PC-3 (cell line): ENCODE data around the gene PLXNA4. TPM values are rescaled to one million over a fixed set of nuclear protein-coding genes. Genes with fewer than 3 reads are reported as not detected.
"Not testable (repeated sequence)": the region's sequence is repeated elsewhere in the genome, so short reads cannot be mapped to it uniquely, and the experiment has no call there.

Experiments used
- ATAC-seq: fragments of 200-7000 bp; cut with Tn5 transposase; 2 replicates; pipeline ENCODE4 v1.9.1; 2020; ENCODE audit warnings: mild to moderate bottlenecking, moderate library complexity
- BruUV-seq: library from RNA; stranded (reverse); fragments of 400-500 nt; replicated peaks from 2 replicates; lab custom pipeline; 2021; lab: Mats Ljungman, UMichigan
- CTCF ChIA-PET: fragments of 300-600 bp; sonication (Branson Sonifier 250); formaldehyde crosslinking; loops from one replicate; lab custom pipeline; 2022; ENCODE audit warnings: antibody characterized with exemption; lab: Charles Lee
- POLR2A ChIA-PET: fragments of 300-600 bp; sonication (Branson Sonifier 250); formaldehyde crosslinking; loops from one replicate; lab custom pipeline; 2022; ENCODE audit warnings: antibody characterized with exemption; ENCODE audit not compliant: unreplicated experiment; lab: Charles Lee
- DNase-seq: peaks from one replicate; pipeline ENCODE4 v3.0.0-alpha.2; 2015
- H2AFZ ChIP-seq: fragments of 300-600 bp; sonication (generic); 2 replicates; pipeline ENCODE4 v1.6.0; 2016; ENCODE audit warnings: antibody characterized with exemption, low read length
- H3F3A ChIP-seq: fragments of 300-600 bp; sonication (generic); one replicate; pipeline ENCODE4 v1.6.0; 2017; ENCODE audit warnings: antibody characterized with exemption, low read length, control low read depth, mild to moderate bottlenecking; ENCODE audit not compliant: unreplicated experiment
- H3K27ac ChIP-seq: fragments of 300-600 bp; sonication (generic); 2 replicates; pipeline ENCODE4 v1.5.1; 2016; ENCODE audit warnings: mild to moderate bottlenecking, low read length
- H3K27me3 ChIP-seq: fragments of 300-600 bp; sonication (generic); 2 replicates; pipeline ENCODE4 v1.6.1; 2016; ENCODE audit warnings: low read length, mixed read lengths
- H3K36me3 ChIP-seq: fragments of 300-600 bp; sonication (generic); 2 replicates; pipeline ENCODE4 v1.6.1; 2016; ENCODE audit warnings: low read depth, mixed run types, low read length, mixed read lengths
- H3K4me1 ChIP-seq: fragments of 300-600 bp; sonication (generic); 2 replicates; pipeline ENCODE4 v1.5.1; 2016; ENCODE audit warnings: low read length; ENCODE audit not compliant: insufficient read depth
- H3K4me2 ChIP-seq: fragments of 300-600 bp; sonication (generic); 2 replicates; pipeline ENCODE4 v1.6.0; 2016; ENCODE audit warnings: low read length
- H3K4me3 ChIP-seq: fragments of 300-600 bp; sonication (generic); 2 replicates; pipeline ENCODE4 v1.5.1; 2016; ENCODE audit warnings: mild to moderate bottlenecking, low read length, mixed read lengths
- H3K79me2 ChIP-seq: fragments of 300-600 bp; sonication (generic); 2 replicates; pipeline ENCODE4 v1.6.1; 2017; ENCODE audit warnings: low read length, mixed read lengths
- H3K9ac ChIP-seq: fragments of 300-600 bp; sonication (generic); 2 replicates; pipeline ENCODE4 v1.6.0; 2016; ENCODE audit warnings: mild to moderate bottlenecking, low read length
- H3K9me2 ChIP-seq: fragments of 300-600 bp; sonication (generic); replicated peaks from 2 replicates; pipeline ENCODE4 v1.6.1; 2016; ENCODE audit warnings: mixed run types, low read length, mixed read lengths
- H3K9me3 ChIP-seq: fragments of 300-600 bp; sonication (generic); 2 replicates; pipeline ENCODE4 v1.6.1; 2016; ENCODE audit warnings: low read length, mixed read lengths
- H4K20me1 ChIP-seq: fragments of 300-600 bp; sonication (generic); 2 replicates; pipeline ENCODE4 v1.6.1; 2016; ENCODE audit warnings: low read length, mixed read lengths
- EZH2 ChIP-seq: fragments of 300-600 bp; sonication (generic); IDR thresholded peaks from one replicate; pipeline ENCODE4 v1.6.1; 2017; ENCODE audit warnings: antibody characterized with exemption, mild to moderate bottlenecking, low read length; ENCODE audit not compliant: unreplicated experiment
- EZH2phosphoT487 ChIP-seq: fragments of 300-600 bp; sonication (generic); IDR thresholded peaks from 2 replicates; pipeline ENCODE4 v1.6.1; 2018; ENCODE audit warnings: mild to moderate bottlenecking, antibody characterized with exemption, low read length, borderline replicate concordance
- intact Hi-C: fragments of 100-400 bp; cut with micrococcal nuclease; formaldehyde crosslinking; loops from 2 replicates; pipeline ENCODE4 v1.9.0; 2023
- total RNA-seq: library from RNA; depleted of rRNA; stranded (reverse); fragments of >200 nt; gene quantifications from 2 replicates; pipeline ENCODE4 v1.2.3, GENCODE V29; 2014
- TF ChIP-seq, protein P1 (sequence below): fragments of 300-600 bp; sonication (generic); conservative IDR thresholded peaks from 2 replicates; pipeline ENCODE4 v1.5.1; 2017; ENCODE audit warnings: antibody characterized with exemption, low read depth, mild to moderate bottlenecking, low read length

PLXNA4 gene
- total RNA-seq, 1 experiment from 2014 or later, result 1.2 TPM

DNA sequence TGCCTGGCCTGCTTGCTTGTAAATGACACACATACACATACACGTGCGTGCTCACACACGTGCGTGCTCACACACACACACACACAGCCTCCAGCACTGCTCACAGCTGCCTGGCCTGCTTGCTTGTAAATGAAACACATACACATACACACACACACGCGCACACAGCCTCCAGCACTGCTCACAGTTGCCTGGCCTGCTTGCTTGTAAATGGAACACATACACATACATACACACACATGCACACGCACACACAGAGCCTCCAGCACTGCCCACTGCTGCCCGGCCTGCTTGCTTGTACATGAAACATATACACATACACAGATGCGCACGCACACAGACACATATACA lies 397.2 kb downstream of the PLXNA4 start:
- no peak for ATAC-seq
- Histone ChIP-seq H4K20me1 (no peaks in the 10 kb centered on the region), H3K9me3 (no peaks in the 10 kb centered on the region), H3K9me2 (no peaks in the 10 kb centered on the region), H2AFZ (no peak overlapping the region), H3K27me3 (no peaks in the 10 kb centered on the region; the same call in 1 of the 2 replicates), H3F3A (no peaks in the 10 kb centered on the region), H3K36me3 (no peaks in the 10 kb centered on the region), H3K27ac (no peak overlapping the region), H3K4me2 (no peak overlapping the region), H3K4me1 (no peaks in the 10 kb centered on the region), H3K4me3 (no peak overlapping the region), H3K79me2 (no peaks in the 10 kb centered on the region), H3K9ac (no peak overlapping the region)
- CTCF ChIA-PET, result no interaction called here
- no TSS peak for BruUV-seq
- intact Hi-C loops, result no loop called here
- POLR2A ChIA-PET, result no interaction called here
- no peak for DNase-seq
- TF ChIP-seq, protein P1, sequence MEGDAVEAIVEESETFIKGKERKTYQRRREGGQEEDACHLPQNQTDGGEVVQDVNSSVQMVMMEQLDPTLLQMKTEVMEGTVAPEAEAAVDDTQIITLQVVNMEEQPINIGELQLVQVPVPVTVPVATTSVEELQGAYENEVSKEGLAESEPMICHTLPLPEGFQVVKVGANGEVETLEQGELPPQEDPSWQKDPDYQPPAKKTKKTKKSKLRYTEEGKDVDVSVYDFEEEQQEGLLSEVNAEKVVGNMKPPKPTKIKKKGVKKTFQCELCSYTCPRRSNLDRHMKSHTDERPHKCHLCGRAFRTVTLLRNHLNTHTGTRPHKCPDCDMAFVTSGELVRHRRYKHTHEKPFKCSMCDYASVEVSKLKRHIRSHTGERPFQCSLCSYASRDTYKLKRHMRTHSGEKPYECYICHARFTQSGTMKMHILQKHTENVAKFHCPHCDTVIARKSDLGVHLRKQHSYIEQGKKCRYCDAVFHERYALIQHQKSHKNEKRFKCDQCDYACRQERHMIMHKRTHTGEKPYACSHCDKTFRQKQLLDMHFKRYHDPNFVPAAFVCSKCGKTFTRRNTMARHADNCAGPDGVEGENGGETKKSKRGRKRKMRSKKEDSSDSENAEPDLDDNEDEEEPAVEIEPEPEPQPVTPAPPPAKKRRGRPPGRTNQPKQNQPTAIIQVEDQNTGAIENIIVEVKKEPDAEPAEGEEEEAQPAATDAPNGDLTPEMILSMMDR, result no peak
- no peak for TF ChIP-seq EZH2phosphoT487
- TF ChIP-seq EZH2, result no peak

DNA sequence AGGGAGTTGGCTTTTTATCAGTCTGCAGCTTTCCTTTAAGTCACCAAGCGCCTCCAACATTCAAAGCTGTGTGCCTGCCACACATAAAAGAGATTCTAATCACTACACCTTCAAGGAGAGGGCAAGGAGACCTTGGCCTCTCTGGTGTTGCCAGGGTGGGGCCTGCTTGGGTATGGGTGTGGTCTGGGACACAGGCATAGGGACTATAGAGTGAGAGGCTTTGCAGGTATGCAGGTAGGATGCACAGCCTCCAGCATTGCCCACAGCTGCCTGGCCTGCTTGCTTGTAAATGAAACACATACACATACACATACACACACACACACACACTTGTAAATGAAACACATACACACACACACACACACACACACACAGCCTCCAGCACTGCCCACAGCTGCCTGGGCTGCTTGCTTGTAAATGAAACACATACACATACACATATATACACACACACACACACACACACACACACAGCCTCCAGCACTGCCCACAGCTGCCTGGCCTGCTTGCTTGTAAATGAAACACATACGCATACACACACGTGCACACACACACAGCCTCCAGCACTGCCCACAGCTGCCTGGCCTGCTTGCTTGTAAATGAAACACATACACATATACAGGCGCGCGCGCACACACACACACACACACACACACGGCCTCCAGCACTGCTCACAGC lies 397.7 kb downstream of the PLXNA4 start:
- POLR2A ChIA-PET, H3K9me2 ChIP-seq, DNase-seq, intact Hi-C loops, CTCF ChIA-PET, ATAC-seq, H3K4me2 ChIP-seq, H3K9ac ChIP-seq, H3K27ac ChIP-seq, BruUV-seq, H3K36me3 ChIP-seq, H3K4me3 ChIP-seq, H3K79me2 ChIP-seq, H3K4me1 ChIP-seq, H3K9me3 ChIP-seq, H2AFZ ChIP-seq, H3F3A ChIP-seq, H3K27me3 ChIP-seq, H4K20me1 ChIP-seq: not testable (repeated sequence)

DNA sequence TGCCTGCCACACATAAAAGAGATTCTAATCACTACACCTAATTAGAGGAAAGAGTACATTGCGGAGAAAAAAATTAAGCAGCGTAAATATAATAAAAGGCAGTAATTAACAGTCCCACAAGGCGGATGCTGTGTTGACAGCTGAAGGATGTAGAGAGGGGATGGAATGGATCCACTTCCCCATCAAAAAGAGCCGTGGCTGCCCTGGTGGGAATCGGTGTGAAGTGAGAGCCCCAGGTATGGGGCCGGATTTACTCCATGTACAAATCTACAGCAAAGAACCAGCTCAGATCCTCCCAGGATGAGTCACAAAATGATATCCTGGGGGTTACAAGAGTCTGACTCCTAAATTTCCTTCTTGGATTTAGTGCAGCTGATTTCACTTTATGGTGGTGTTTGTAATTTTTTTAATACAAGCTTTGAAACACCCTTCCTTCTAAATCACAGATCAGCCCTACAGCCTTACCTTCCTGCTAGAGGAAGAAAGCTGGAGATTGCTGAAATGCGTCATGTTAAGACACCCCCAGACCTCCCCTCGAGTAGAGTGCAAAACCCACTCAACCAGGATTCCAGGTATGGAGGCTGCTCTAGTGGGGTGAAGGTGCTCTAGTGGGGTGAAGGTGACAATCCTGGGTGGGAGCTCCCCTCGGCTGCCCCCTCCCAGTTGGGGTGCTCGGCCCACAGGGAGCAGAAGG lies 398.4 kb downstream of the PLXNA4 start:
- H3K9me3 ChIP-seq, result no peaks in the 10 kb centered on the region
- intact Hi-C loops, result no loop called here
- H3K9me2 ChIP-seq, result no peaks in the 10 kb centered on the region
- H3K27me3 ChIP-seq, result no peaks in the 10 kb centered on the region; the same call in 1 of the 2 replicates
- POLR2A ChIA-PET, result no interaction called here
- H3K9ac ChIP-seq, result no peak overlapping the region
- DNase-seq (peak; percentile 26), ATAC-seq (peak; percentile 57)
- H3K79me2 ChIP-seq, result no peaks in the 10 kb centered on the region
- no peak overlapping the region for H3K27ac ChIP-seq
- H2AFZ ChIP-seq, result no peak overlapping the region
- BruUV-seq, result no TSS peak
- H3K36me3 ChIP-seq, result no peaks in the 10 kb centered on the region
- H3K4me3 ChIP-seq, result no peak overlapping the region
- H3K4me2 ChIP-seq, result no peak overlapping the region
- H3K4me1 ChIP-seq, result no peaks in the 10 kb centered on the region
- no peaks in the 10 kb centered on the region for H3F3A ChIP-seq
- H4K20me1 ChIP-seq, result no peaks in the 10 kb centered on the region
- CTCF ChIA-PET, result no interaction called here
- TF ChIP-seq EZH2phosphoT487 (no peak), EZH2 (no peak)
- TF ChIP-seq, protein P1, result no peak
